ENCODE data around the gene ORM2.

Gene ORM2

DNA sequence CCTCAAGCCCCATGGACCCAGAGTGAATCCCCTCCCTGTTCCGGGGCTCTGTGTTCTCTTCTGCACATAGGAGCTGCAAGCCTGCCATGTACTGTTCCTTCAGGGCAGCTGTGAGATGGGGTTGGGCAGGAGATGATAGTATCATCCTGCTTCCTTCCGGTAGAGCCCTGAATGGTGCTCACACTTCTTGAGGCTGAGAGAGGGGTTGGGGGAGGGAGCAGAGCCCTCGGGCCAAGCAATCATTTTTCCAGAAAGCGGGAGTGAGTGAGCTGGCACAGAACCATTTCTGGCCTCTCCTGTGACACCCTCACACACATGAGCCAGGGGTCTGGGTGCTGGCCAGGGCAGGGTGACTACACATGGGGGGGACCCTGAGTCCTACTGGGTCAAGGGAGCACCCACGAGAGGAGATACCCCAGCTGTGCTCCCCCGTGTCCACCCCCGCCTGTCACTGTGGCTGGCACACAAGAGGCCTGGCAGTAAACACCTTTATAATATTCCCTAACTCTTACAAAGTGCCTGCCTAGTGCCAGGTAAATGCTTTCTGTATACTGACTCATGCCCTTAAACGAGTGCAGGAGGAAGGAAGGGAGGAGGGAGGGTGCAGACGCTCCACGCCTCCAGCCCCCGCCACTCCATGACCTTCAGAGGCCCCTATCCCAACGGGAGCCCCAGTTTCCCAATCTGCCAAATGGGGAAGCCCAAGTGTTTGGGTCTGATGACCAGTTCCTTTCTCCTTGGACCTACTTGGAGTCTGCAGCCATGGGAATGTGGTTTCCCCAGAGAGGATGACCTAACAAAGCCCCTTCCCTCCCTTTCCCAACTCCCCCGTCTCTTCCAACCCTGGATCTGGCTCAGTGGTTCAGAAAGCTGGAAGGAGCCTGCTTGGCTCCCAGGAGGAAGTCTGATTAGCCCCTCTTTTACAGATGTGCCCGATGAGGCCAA is 42.6 kb downstream of the ORM2 start:
- DNase-seq, result peak; percentile 9

DNA sequence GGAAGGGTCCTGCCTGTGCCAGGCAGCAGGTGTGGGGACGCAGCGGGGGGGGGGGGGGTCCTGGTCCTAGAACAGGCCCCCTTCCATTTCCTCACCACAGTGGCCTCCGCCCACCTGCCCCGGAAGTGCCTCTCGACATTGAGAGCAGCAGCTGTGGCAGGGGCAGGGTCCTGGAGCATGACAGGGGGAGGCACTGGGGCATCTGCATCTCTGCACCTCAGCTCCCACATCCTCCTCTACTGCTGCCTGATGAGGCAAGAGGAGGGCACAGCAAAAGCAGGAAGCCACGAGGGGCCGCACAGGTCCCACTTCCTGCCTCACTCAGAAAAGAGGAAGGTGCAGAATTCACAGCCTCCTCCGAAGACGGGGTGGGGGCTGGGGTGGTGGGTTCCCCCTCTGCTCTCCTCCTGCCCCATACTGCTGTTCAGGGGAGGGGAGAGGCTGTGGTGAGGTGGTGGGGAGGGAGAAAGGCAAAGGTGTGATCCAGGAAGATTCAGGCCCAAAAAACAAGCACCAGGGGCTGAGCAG is 43.3 kb downstream of the ORM2 start:
- DNase-seq, result no peak

DNA sequence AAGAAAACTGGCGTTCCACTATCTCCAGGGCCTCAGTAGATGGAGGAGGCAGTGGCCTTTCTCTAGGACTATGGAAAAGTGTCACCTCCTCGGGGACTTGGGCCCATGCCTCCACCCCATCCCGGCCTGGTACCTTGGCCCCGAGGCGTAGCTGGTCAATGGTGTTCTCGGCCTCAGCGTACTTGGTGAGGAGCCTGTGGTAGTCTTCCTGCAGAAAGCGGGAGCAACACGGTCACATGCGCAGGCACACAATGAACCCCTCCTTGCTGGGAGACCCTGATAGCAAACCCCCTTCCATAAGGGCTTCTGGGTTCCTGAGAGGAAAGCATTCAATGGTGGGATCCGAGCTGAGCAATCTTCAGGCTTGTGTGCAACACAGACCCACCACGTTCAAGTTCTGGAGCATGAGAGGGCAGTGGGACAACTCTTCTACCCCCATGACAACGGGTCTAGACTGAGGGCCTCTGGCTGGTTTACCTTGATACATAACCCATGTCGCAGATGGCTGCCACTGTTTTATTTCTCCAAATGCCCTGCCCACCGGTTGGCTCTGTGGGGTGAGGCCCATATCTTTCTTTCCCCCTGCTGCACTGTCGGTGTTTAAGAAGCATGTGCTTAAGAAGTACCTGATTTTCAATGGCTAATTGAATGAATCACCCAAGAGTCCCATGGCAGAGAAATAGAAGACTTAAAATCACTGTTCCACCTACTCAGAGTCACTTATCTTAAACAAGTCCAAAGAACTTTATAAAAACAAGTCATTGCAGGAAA is 44.5 kb downstream of the ORM2 start:
- DNase-seq, result no peak

DNA sequence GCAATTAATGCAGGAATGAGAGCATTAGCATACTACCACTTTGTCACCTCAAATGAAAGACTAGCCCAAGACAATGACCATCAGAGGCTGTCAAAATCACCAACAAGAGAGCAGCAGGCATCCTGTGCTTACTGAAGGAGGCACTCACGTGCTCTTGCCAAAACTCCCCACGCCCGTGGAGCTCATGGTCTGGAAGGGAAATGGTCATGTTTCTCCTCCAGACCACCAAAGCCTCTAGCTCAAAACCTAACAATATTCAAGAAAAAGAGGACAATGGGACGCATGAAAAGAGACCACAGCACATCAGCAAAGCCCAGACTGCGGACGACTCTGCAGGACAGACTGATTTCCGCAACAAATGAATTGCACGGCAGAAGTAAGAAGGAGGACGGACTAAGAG is 45.3 kb downstream of the ORM2 start:
- no peak for DNase-seq

DNA sequence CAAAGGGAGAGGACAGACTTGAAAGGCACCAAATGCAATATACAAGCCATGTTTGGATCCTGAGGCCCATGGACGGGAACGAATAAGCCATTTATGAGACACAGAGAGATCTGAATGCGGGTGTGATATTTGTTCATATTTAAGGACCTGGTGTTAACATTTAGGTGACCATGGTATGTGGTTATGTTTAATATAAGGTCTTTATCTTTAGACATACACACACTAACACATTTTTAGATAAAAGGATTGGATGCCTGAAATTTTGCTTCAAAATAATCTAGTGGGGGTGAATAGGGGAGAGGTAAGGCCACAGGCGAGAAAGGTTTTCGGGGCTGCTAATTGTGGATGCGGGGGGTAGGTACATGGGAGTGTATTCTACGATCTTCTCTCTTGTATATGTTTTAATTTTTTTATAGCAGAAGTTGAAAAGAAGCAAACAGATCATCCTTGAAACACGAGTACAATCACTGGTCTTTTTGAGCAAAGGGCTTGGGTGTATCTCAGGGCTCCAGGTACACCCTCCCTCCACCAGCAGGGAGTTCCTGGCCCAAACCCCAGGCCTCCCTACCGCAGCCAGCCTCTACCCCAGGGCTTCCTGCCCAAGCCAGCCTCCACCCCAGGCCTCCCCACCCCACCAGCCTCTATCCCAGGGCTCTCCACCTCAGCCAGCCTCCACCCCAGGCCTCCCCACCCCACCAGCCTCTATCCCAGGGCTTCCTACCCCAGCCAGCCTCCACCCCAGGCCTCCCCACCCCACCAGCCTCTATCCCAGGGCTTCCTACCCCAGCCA is 45.9 kb downstream of the ORM2 start:
- no peak for DNase-seq

DNA sequence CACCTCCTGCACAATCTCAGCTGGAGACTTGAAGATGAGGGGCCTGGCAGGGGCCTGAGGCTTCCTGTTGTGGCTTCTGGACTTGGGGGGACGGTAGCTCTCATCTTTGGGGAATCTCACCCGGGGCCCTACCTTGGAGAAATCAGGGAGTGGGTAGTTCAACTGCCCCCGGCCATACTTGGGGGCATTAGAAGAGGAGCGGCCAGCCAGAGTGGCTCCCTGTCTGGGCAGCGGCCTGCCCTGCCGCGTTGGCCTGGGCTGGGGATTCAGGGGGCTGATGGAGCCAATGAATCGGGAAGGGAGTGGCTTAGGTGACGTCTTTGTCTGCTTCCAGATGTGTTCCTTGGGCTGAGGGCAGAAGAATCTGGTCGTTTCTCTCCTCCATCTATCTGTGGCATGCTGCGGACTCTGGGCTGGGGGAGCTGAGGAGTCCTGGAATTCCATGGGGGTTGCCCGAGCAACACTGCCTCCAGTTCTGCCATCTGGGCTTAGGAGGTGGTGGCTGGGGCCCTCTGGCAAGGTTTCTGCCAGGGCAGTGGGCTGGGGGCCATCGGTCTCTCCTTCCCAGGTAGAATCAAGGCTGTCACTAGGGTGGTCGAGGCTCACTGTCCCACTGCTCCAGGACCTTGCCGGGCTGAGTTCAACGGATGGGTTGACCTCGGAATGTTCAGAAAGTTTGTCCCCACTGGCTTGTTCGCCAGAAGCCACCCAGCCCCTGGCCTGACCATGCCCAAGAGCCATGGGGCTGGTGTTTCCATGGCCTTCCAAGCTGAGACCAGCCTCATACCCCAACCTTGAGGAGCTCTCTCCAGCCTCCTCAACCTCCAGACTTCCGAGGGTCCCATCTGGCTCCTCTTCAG is 47.1 kb downstream of the ORM2 start:
- no peak for DNase-seq

DNA sequence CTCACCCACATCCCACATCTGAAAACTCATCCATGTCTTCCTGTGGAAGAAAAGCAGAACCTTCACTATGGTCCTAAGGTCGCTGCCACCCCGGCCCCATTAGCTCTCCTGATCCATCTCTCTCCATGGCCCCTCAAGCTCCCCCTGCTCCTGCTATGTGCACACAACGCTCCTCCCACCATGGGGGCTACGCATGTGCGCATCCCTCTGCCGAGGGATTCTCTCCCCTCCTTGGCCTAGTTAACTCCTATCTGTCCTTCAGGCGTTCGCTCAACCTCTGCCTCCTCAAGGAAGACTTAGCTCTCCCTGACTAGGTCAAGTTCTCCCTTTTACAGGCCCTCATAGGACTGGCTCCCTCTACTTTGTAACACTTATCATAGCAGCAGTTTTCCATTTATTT is 48.3 kb downstream of the ORM2 start:
- no peak for DNase-seq

DNA sequence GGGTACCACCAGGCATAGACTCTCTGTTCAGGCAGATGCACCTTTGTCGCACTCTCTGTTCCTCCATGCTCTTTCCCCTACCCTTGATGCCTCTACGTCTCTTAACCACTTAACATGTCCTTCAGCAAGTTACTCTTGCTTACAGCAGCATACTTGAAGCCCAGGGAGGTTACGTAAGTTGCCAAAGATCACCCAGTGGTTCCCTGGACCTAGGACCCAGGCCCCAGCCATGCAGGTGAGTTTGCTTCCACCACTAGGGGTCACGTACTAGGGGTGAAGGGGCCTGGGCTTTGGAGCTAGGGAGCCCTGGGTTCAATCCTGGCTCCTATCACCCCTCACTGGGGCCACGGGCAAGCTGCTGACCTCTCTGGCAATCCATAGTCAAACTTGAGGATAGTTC is 49.2 kb downstream of the ORM2 start:
- no peak for DNase-seq
